ENCODE measurements around the gene ADGRL3.

Gene ADGRL3

GRCh38 chr4:61276029-61276428 is 75.9 kb downstream of the ADGRL3 start:
- no peak overlapping the region for H3K27ac ChIP-seq
- TF ChIP-seq CTCF (conservative IDR thresholded peaks at IDR 0.05) = no peak
- TF ChIP-seq ZFX (IDR thresholded peaks at IDR 0.05) = no peak

- TF ChIP-seq ZFX (IDR thresholded peaks at IDR 0.05) (no peak), CTCF (conservative IDR thresholded peaks at IDR 0.05) (no peak)
- no peak overlapping the region for H3K27ac ChIP-seq
Measured at GRCh38 chr4:61277785-61278760, 77.9 kb downstream of the ADGRL3 start.

GRCh38 chr4:61292322-61292721 is 92.2 kb downstream of the ADGRL3 start:
- H3K27ac ChIP-seq = no peak overlapping the region
- TF ChIP-seq CTCF (conservative IDR thresholded peaks at IDR 0.05) (no peak), ZFX (IDR thresholded peaks at IDR 0.05) (no peak)

- TF ChIP-seq CTCF (conservative IDR thresholded peaks at IDR 0.05) = no peak
- TF ChIP-seq ZFX (IDR thresholded peaks at IDR 0.05) = no peak
- no peak overlapping the region for H3K27ac ChIP-seq
Measured at GRCh38 chr4:61293707-61294400, 93.7 kb downstream of the ADGRL3 start.

GRCh38 chr4:61294936-61295335 is 94.8 kb downstream of the ADGRL3 start:
- TF ChIP-seq ZFX (IDR thresholded peaks at IDR 0.05) (no peak), CTCF (conservative IDR thresholded peaks at IDR 0.05) (no peak)
- H3K27ac ChIP-seq = no peak overlapping the region

GRCh38 chr4:61296144-61296543 is 96.0 kb downstream of the ADGRL3 start:
- no peak overlapping the region for H3K27ac ChIP-seq
- TF ChIP-seq ZFX (IDR thresholded peaks at IDR 0.05) (no peak), CTCF (conservative IDR thresholded peaks at IDR 0.05) (no peak)

GRCh38 chr4:61298178-61298740 is 98.1 kb downstream of the ADGRL3 start:
- no peak overlapping the region for H3K27ac ChIP-seq
- TF ChIP-seq CTCF (conservative IDR thresholded peaks at IDR 0.05) (no peak), ZFX (IDR thresholded peaks at IDR 0.05) (no peak)
